GM23338 (cell line): ENCODE measurements around the gene SOHLH1.

ENCODE experiments used
- CREB1 ChIP-seq: fragments of 250-450 bp; sonication (Bioruptor Pico); IDR thresholded peaks from 2 replicates; pipeline ENCODE4 v1.5.0; 2020; ENCODE audit warnings: low read depth, mild to moderate bottlenecking, moderate library complexity
- CTCF ChIP-seq, 2 experiments: fragments of 200-600 bp in 1 of 2; sonication (generic) in 1 of 2; conservative IDR thresholded peaks; 2 replicates each; pipeline versions ENCODE4 v1.5.1 to v1.6.1; 2016 to 2017; ENCODE audit warnings: antibody characterized with exemption in 2 of 2, low read depth in 2 of 2, mild to moderate bottlenecking in 2 of 2, moderate library complexity in 1 of 2
- EZH2 ChIP-seq: fragments of 200-600 bp; sonication (generic); IDR thresholded peaks from one replicate; pipeline ENCODE4 v1.8.0; 2017; ENCODE audit warnings: antibody characterized with exemption, mild to moderate bottlenecking, low read depth; ENCODE audit not compliant: unreplicated experiment
- EZH2phosphoT487 ChIP-seq: fragments of 200-600 bp; sonication (generic); IDR thresholded peaks from one replicate; pipeline ENCODE4 v1.8.1; 2018; ENCODE audit warnings: antibody characterized with exemption; ENCODE audit not compliant: unreplicated experiment
- JUNB ChIP-seq: IDR thresholded peaks from one replicate; pipeline ENCODE4 v1.6.1; 2016; ENCODE audit warnings: antibody characterized with exemption; ENCODE audit not compliant: unreplicated experiment
- NANOG ChIP-seq: IDR thresholded peaks from 2 replicates; pipeline ENCODE4 v1.6.1; 2016; ENCODE audit warnings: antibody characterized with exemption, borderline replicate concordance
- POLR2AphosphoS5 ChIP-seq: IDR thresholded peaks from 2 replicates; pipeline ENCODE4 v1.6.1; 2016; ENCODE audit warnings: antibody characterized with exemption, low read depth
- STAT1 ChIP-seq: IDR thresholded peaks from one replicate; pipeline ENCODE4 v1.6.1; 2016; ENCODE audit warnings: antibody characterized with exemption; ENCODE audit not compliant: unreplicated experiment
- TF ChIP-seq, protein P1 (sequence below): IDR thresholded peaks from 2 replicates; pipeline ENCODE4 v1.6.1; 2016; ENCODE audit warnings: antibody characterized with exemption
- TF ChIP-seq, protein P2 (sequence below): IDR thresholded peaks from one replicate; pipeline ENCODE4 v1.6.1; 2018; ENCODE audit warnings: antibody characterized with exemption; ENCODE audit not compliant: unreplicated experiment

GRCh38 chr9:135701959-135702721, 2.9 kb upstream of the SOHLH1 start, which contains the start of gene KCNT1:
- TF ChIP-seq CTCF (conservative IDR thresholded peaks at IDR 0.05; ENCODE audit: low read depth in 2 of 2) (peak; percentile 76 to 78), EZH2phosphoT487 (no peak), CREB1 (no peak), EZH2 (no peak), POLR2AphosphoS5 (no peak), NANOG (no peak), JUNB (no peak), STAT1 (no peak)
- TF ChIP-seq, protein P1, sequence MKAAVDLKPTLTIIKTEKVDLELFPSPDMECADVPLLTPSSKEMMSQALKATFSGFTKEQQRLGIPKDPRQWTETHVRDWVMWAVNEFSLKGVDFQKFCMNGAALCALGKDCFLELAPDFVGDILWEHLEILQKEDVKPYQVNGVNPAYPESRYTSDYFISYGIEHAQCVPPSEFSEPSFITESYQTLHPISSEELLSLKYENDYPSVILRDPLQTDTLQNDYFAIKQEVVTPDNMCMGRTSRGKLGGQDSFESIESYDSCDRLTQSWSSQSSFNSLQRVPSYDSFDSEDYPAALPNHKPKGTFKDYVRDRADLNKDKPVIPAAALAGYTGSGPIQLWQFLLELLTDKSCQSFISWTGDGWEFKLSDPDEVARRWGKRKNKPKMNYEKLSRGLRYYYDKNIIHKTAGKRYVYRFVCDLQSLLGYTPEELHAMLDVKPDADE, result no peak
- TF ChIP-seq, protein P2, sequence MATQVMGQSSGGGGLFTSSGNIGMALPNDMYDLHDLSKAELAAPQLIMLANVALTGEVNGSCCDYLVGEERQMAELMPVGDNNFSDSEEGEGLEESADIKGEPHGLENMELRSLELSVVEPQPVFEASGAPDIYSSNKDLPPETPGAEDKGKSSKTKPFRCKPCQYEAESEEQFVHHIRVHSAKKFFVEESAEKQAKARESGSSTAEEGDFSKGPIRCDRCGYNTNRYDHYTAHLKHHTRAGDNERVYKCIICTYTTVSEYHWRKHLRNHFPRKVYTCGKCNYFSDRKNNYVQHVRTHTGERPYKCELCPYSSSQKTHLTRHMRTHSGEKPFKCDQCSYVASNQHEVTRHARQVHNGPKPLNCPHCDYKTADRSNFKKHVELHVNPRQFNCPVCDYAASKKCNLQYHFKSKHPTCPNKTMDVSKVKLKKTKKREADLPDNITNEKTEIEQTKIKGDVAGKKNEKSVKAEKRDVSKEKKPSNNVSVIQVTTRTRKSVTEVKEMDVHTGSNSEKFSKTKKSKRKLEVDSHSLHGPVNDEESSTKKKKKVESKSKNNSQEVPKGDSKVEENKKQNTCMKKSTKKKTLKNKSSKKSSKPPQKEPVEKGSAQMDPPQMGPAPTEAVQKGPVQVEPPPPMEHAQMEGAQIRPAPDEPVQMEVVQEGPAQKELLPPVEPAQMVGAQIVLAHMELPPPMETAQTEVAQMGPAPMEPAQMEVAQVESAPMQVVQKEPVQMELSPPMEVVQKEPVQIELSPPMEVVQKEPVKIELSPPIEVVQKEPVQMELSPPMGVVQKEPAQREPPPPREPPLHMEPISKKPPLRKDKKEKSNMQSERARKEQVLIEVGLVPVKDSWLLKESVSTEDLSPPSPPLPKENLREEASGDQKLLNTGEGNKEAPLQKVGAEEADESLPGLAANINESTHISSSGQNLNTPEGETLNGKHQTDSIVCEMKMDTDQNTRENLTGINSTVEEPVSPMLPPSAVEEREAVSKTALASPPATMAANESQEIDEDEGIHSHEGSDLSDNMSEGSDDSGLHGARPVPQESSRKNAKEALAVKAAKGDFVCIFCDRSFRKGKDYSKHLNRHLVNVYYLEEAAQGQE, result no peak
